Vagina (tissue), 2 donors: ENCODE results near the gene PDZK1.
"Not testable (repeated sequence)": the region's sequence is repeated elsewhere in the genome, so short reads cannot be mapped to it uniquely, and the experiment has no call there.

Source experiments
- POLR2A ChIP-seq, 2 donors: fragments of 450-650 bp; IDR thresholded peaks; one replicate each; pipeline ENCODE4 v1.6.1; 2017; ENCODE audit warnings: antibody characterized with exemption in 2 of 2, mild to moderate bottlenecking in 2 of 2, moderate library complexity in 2 of 2
- TF ChIP-seq, protein P1 (sequence below), 3 experiments: fragments of 450-650 bp in 2 of 3; fragments of 200-600 bp in 1 of 3; sonication (generic) in 1 of 3; IDR thresholded peaks; one replicate each; pipeline ENCODE4 v1.5.1; 2017 to 2019; ENCODE audit warnings: antibody characterized with exemption in 3 of 3, mild to moderate bottlenecking in 2 of 3, moderate library complexity in 2 of 3

DNA sequence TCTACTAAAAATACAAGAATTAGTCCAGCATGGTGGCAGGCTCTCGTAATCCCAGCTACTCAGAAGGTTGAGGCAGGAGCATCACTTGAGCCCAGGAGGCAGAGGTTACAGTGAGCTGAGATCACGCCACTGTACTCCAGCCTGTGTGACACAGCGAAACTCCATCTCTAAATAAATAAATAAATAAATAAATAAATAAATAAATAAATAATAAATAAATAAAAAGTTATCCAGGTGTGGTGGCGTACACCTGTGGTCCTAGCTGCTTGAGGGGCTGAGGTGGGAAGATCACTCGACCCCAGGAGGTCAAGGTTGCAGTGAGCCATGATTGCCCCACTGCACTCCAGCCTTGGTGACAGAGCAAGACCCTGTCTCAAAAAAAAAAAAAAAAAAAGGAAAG, 11.3 kb upstream of the PDZK1 start:
- TF ChIP-seq POLR2A (IDR thresholded peaks at IDR 0.05): not testable (repeated sequence)
- TF ChIP-seq, protein P1, sequence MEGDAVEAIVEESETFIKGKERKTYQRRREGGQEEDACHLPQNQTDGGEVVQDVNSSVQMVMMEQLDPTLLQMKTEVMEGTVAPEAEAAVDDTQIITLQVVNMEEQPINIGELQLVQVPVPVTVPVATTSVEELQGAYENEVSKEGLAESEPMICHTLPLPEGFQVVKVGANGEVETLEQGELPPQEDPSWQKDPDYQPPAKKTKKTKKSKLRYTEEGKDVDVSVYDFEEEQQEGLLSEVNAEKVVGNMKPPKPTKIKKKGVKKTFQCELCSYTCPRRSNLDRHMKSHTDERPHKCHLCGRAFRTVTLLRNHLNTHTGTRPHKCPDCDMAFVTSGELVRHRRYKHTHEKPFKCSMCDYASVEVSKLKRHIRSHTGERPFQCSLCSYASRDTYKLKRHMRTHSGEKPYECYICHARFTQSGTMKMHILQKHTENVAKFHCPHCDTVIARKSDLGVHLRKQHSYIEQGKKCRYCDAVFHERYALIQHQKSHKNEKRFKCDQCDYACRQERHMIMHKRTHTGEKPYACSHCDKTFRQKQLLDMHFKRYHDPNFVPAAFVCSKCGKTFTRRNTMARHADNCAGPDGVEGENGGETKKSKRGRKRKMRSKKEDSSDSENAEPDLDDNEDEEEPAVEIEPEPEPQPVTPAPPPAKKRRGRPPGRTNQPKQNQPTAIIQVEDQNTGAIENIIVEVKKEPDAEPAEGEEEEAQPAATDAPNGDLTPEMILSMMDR (IDR thresholded peaks at IDR 0.05): not testable (repeated sequence)
